Prostate gland (tissue), 2 donors: ENCODE data around the gene CFAP46.
"Not testable (repeated sequence)": the region's sequence is repeated elsewhere in the genome, so short reads cannot be mapped to it uniquely, and the experiment has no call there.

Source experiments
- POLR2A ChIP-seq: fragments of 450-650 bp; IDR thresholded peaks from one replicate; pipeline ENCODE4 v1.6.1; 2016; ENCODE audit warnings: antibody characterized with exemption, mild to moderate bottlenecking
- TF ChIP-seq, protein P1 (sequence below), 4 experiments: fragments of 200-600 bp in 2 of 4; fragments of 450-650 bp in 2 of 4; sonication (generic) in 2 of 4; IDR thresholded peaks; 1 replicate in 3 of 4; 2 replicates in 1 of 4; pipeline ENCODE4 v1.5.1; 2016 to 2019; ENCODE audit warnings: antibody characterized with exemption in 4 of 4, mild to moderate bottlenecking in 2 of 4, moderate library complexity in 2 of 4

DNA sequence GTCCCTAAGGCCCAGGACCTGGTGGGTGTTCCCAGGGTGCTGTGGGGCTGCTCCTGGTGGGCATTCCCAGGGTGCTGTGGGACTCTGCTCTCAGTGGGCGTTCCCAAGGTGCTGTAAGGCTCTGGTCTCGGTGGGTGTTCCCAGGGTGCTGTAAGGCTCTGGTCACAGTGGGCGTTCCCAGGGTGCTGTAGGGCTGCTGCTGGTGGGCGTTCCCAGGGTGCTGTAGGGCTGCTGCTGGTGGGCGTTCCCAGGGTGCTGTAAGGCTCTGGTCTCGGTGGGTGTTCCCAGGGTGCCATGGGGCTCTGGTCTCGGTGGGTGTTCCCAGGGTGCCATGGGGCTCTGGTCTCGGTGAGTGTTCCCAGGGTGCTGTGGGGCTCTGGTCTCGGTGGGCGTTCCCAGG, 99.1 kb downstream of the CFAP46 start:
- TF ChIP-seq, protein P1, sequence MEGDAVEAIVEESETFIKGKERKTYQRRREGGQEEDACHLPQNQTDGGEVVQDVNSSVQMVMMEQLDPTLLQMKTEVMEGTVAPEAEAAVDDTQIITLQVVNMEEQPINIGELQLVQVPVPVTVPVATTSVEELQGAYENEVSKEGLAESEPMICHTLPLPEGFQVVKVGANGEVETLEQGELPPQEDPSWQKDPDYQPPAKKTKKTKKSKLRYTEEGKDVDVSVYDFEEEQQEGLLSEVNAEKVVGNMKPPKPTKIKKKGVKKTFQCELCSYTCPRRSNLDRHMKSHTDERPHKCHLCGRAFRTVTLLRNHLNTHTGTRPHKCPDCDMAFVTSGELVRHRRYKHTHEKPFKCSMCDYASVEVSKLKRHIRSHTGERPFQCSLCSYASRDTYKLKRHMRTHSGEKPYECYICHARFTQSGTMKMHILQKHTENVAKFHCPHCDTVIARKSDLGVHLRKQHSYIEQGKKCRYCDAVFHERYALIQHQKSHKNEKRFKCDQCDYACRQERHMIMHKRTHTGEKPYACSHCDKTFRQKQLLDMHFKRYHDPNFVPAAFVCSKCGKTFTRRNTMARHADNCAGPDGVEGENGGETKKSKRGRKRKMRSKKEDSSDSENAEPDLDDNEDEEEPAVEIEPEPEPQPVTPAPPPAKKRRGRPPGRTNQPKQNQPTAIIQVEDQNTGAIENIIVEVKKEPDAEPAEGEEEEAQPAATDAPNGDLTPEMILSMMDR (IDR thresholded peaks at IDR 0.05): not testable (repeated sequence)
- not testable (repeated sequence) for TF ChIP-seq POLR2A
